DOHH2 (cell line): ENCODE results near the gene KSR1.

ENCODE experiments used
- H3F3A ChIP-seq: fragments of 200-600 bp; sonication (generic), shearing (Covaris generic); 2 replicates; pipeline ENCODE4 v1.6.0; 2016; ENCODE audit warnings: antibody characterized with exemption, mild to moderate bottlenecking; ENCODE audit not compliant: control insufficient read depth, insufficient read depth
- H3K27ac ChIP-seq: fragments of 200-600 bp; sonication (generic); 2 replicates; pipeline ENCODE4 v1.5.1; 2014; ENCODE audit warnings: low read depth, mild to moderate bottlenecking, low read length, moderate library complexity
- H3K27me3 ChIP-seq: fragments of 200-600 bp; sonication (generic); 2 replicates; pipeline ENCODE4 v1.6.1; 2014; ENCODE audit warnings: mild to moderate bottlenecking, low read length, mixed read lengths; ENCODE audit not compliant: control insufficient read depth
- H3K36me3 ChIP-seq: fragments of 200-600 bp; sonication (generic); 2 replicates; pipeline ENCODE4 v1.6.1; 2014; ENCODE audit warnings: mild to moderate bottlenecking, low read length, moderate library complexity, mixed read lengths; ENCODE audit not compliant: control insufficient read depth
- H3K4me1 ChIP-seq: fragments of 200-600 bp; sonication (generic); 2 replicates; pipeline ENCODE4 v1.6.1; 2014; ENCODE audit warnings: mild to moderate bottlenecking, low read length, mixed read lengths; ENCODE audit not compliant: control insufficient read depth
- H3K4me2 ChIP-seq: fragments of 200-600 bp; sonication (generic); 2 replicates; pipeline ENCODE4 v1.6.0; 2014; ENCODE audit warnings: mild to moderate bottlenecking, low read length, moderate library complexity
- H3K4me3 ChIP-seq: fragments of 200-600 bp; sonication (generic); 2 replicates; pipeline ENCODE4 v1.5.1; 2014; ENCODE audit warnings: mild to moderate bottlenecking, low read length, mixed read lengths
- H3K79me2 ChIP-seq: fragments of 200-600 bp; sonication (generic); 2 replicates; pipeline ENCODE4 v1.6.1; 2014; ENCODE audit warnings: mild to moderate bottlenecking, low read length, mixed read lengths; ENCODE audit not compliant: control insufficient read depth
- H3K9me2 ChIP-seq: fragments of 200-600 bp; sonication (generic); replicated peaks from 2 replicates; pipeline ENCODE4 v1.6.1; 2014; ENCODE audit warnings: mild to moderate bottlenecking, low read length, mixed read lengths; ENCODE audit not compliant: control insufficient read depth
- H3K9me3 ChIP-seq: fragments of 200-600 bp; sonication (generic); 2 replicates; pipeline ENCODE4 v1.6.1; 2014; ENCODE audit warnings: antibody characterized with exemption, low read length, mixed read lengths; ENCODE audit not compliant: control insufficient read depth, insufficient read depth
- H4K20me1 ChIP-seq: fragments of 200-600 bp; sonication (generic); 2 replicates; pipeline ENCODE4 v1.6.0; 2014; ENCODE audit warnings: low read depth, mild to moderate bottlenecking, antibody characterized with exemption, low read length, moderate library complexity; ENCODE audit not compliant: control insufficient read depth, insufficient read depth
- CTCF ChIP-seq: fragments of 200-600 bp; sonication (generic); IDR thresholded peaks from one replicate; pipeline ENCODE4 v1.5.1; 2014; ENCODE audit warnings: antibody characterized with exemption, mild to moderate bottlenecking, low read depth, low read length; ENCODE audit not compliant: poor library complexity, severe bottlenecking
- EZH2phosphoT487 ChIP-seq: fragments of 200-600 bp; sonication (generic); IDR thresholded peaks from 2 replicates; pipeline ENCODE4 v1.6.1; 2017; ENCODE audit warnings: borderline replicate concordance, mild to moderate bottlenecking, antibody characterized with exemption, low read length, moderate library complexity, mixed read lengths

Gene KSR1

DNA sequence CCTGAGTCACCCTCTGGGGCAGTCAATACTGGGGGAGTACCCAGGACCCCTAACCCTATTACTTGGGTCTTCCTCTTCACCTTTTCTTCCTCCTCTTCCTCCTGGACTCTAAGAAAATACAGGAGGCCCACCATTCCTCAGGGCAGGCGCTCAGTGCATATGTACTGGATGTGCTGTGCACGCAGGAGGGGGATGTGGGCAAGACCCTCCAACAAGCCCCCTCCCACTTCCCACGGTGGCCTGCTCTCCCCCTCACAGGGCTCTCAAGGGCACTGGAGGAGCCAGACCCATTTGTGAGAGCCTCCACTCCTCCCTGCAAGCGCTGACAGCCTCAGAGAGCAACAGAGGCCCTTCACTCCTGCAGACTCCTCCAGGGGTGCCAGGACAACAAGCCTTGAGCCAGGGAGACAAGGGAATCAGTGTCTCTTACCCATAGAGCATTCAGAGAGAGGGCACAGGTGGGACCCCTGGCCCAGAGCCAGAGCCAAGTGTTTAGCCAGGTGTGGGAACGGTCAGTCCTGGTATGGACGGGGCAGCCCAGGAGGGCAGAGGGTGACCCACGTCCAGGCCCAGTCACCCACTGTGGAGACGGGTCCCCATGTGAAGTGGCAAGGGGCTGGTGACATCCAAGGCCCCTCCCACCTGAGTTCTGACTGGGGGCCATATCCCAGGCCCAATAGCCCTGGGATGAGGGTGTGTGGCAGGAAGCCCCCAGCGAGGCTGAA lies 27.3 kb upstream of the KSR1 start:
- H3F3A ChIP-seq = no peaks in the 10 kb centered on the region
- H3K9me2 ChIP-seq = no peaks in the 10 kb centered on the region
- no peaks in the 10 kb centered on the region for H3K36me3 ChIP-seq
- no peaks in the 10 kb centered on the region for H4K20me1 ChIP-seq
- H3K27me3 ChIP-seq = no peaks in the 10 kb centered on the region
- no peak overlapping the region for H3K4me3 ChIP-seq
- no peaks in the 10 kb centered on the region for H3K9me3 ChIP-seq
- no peak overlapping the region for H3K4me2 ChIP-seq
- TF ChIP-seq CTCF = no peak
- no peak for TF ChIP-seq EZH2phosphoT487
- no peaks in the 10 kb centered on the region for H3K4me1 ChIP-seq
- no peak overlapping the region for H3K27ac ChIP-seq
- H3K79me2 ChIP-seq = no peaks in the 10 kb centered on the region

DNA sequence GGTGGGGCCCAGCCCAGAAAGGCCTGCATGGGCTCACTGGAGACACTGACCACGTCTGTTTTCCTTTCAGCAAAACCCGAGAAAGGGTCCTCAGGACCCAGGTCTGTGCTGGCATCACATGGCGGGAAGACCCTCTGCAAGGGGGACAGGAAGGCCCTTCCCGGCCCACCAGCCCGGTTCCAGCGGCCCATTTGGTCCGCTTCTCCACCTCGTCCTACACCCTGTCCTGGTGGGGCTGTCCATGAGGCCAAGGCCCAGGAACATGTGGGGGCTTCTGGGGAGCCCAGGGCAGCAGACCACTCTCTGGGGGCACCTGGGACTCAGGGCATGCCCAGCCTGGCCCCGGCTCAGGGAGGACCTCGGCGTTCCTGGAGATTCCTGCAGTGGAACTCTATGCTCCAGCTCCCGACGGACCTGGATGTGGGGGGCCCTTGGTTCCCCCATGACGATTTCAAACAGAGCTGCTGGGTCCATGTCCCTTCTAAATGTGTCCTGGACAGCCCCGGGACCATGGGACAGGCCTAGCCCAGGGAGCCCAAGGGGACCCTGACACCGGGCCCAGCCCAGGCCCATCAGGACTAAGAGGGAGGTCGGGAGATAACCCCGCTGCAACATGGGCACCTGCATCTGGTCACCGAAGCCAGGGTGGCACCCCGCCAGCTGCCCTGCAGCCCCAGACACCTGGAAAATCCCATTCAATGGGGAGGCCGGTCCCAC lies 26.4 kb upstream of the KSR1 start:
- Histone ChIP-seq H3K79me2 (no peaks in the 10 kb centered on the region), H3K9me3 (no peaks in the 10 kb centered on the region), H3K4me2 (no peak overlapping the region), H3K27me3 (no peaks in the 10 kb centered on the region), H3K36me3 (no peaks in the 10 kb centered on the region), H4K20me1 (no peaks in the 10 kb centered on the region), H3K27ac (no peak overlapping the region), H3K4me3 (no peak overlapping the region), H3K4me1 (no peaks in the 10 kb centered on the region), H3F3A (no peaks in the 10 kb centered on the region), H3K9me2 (no peaks in the 10 kb centered on the region)
- no peak for TF ChIP-seq EZH2phosphoT487
- no peak for TF ChIP-seq CTCF

DNA sequence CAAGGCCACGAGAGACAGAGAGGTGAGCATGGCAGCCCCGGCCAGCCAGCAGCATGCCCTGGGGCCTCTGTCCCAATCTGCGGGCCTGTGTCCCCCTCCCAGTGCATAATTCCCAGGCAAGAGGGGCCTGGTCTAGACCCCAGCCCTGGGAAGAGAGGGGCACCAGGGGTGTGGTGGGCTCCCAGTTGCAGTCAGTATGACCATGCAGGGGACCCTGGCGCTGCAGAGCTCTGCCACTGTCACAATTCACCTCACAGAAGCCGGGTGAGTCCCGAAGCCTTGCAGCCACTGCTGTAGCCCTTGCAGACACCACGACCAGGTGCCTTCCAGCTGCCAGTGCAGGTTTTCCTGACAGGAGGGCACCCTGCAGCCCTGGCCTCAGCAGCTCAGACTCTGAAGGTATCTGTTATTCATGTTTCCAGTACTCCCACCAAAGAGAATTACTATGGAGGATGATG lies 25.8 kb upstream of the KSR1 start:
- Histone ChIP-seq H4K20me1 (no peaks in the 10 kb centered on the region), H3K4me3 (no peak overlapping the region), H3K4me2 (no peak overlapping the region), H3K79me2 (no peaks in the 10 kb centered on the region), H3K4me1 (no peaks in the 10 kb centered on the region), H3K9me3 (no peaks in the 10 kb centered on the region), H3F3A (no peaks in the 10 kb centered on the region), H3K27me3 (no peaks in the 10 kb centered on the region), H3K9me2 (no peaks in the 10 kb centered on the region), H3K27ac (no peak overlapping the region), H3K36me3 (no peaks in the 10 kb centered on the region)
- TF ChIP-seq CTCF (no peak), EZH2phosphoT487 (no peak)
